MM.1S (cell line): ENCODE results near the gene PEAK1.
"Not testable (repeated sequence)": the region's sequence is repeated elsewhere in the genome, so short reads cannot be mapped to it uniquely, and the experiment has no call there.

Experiments used
- DNase-seq: peaks from one replicate; pipeline ENCODE4 v3.0.0-alpha.2; 2015
- H2AFZ ChIP-seq: fragments of 300-600 bp; sonication (generic); 2 replicates; pipeline ENCODE4 v1.6.0; 2016; ENCODE audit warnings: antibody characterized with exemption, low read length
- H3F3A ChIP-seq: fragments of 300-600 bp; sonication (generic); 2 replicates; pipeline ENCODE4 v1.6.1; 2016; ENCODE audit warnings: mild to moderate bottlenecking, antibody characterized with exemption, low read length, moderate library complexity, mixed read lengths; ENCODE audit not compliant: insufficient read depth
- H3K27ac ChIP-seq: fragments of 300-600 bp; sonication (generic); 2 replicates; pipeline ENCODE4 v1.5.1; 2016; ENCODE audit warnings: mild to moderate bottlenecking, low read length
- H3K27me3 ChIP-seq: fragments of 300-600 bp; sonication (generic); replicated peaks from 2 replicates; pipeline ENCODE4 v1.6.0; 2016; ENCODE audit warnings: low read length; ENCODE audit not compliant: insufficient read depth
- H3K36me3 ChIP-seq: fragments of 300-600 bp; sonication (generic); replicated peaks from 2 replicates; pipeline ENCODE4 v1.6.1; 2016; ENCODE audit warnings: mild to moderate bottlenecking, low read length, mixed read lengths; ENCODE audit not compliant: insufficient read depth
- H3K4me1 ChIP-seq: fragments of 300-600 bp; sonication (generic); 2 replicates; pipeline ENCODE4 v1.6.1; 2016; ENCODE audit warnings: low read length, mixed read lengths
- H3K4me2 ChIP-seq: fragments of 300-600 bp; sonication (generic); 2 replicates; pipeline ENCODE4 v1.6.0; 2016; ENCODE audit warnings: low read depth, low read length
- H3K4me3 ChIP-seq: fragments of 300-600 bp; sonication (generic); 2 replicates; pipeline ENCODE4 v1.5.1; 2016; ENCODE audit warnings: low read length, mixed read lengths
- H3K79me2 ChIP-seq: fragments of 300-600 bp; sonication (generic); 2 replicates; pipeline ENCODE4 v1.6.1; 2016; ENCODE audit warnings: mixed run types, low read length, mixed read lengths
- H3K9ac ChIP-seq: fragments of 300-600 bp; sonication (generic); 2 replicates; pipeline ENCODE4 v1.6.1; 2016; ENCODE audit warnings: low read length, mixed read lengths
- H3K9me2 ChIP-seq: fragments of 300-600 bp; sonication (generic); replicated peaks from 2 replicates; pipeline ENCODE4 v1.6.1; 2016; ENCODE audit warnings: mild to moderate bottlenecking, low read length, mixed read lengths; ENCODE audit not compliant: insufficient read depth
- H3K9me3 ChIP-seq: fragments of 300-600 bp; sonication (generic); replicated peaks from 2 replicates; pipeline ENCODE4 v1.6.1; 2016; ENCODE audit warnings: mild to moderate bottlenecking, low read length, mixed read lengths; ENCODE audit not compliant: insufficient read depth
- H4K20me1 ChIP-seq: fragments of 300-600 bp; sonication (generic); 2 replicates; pipeline ENCODE4 v1.6.1; 2016; ENCODE audit warnings: mild to moderate bottlenecking, low read length, moderate library complexity, mixed read lengths; ENCODE audit not compliant: insufficient read depth
- EZH2 ChIP-seq: fragments of 300-600 bp; sonication (generic); optimal IDR thresholded peaks from 2 replicates; pipeline ENCODE3; 2017; ENCODE audit warnings: low read depth, mild to moderate bottlenecking, antibody characterized with exemption, low read length, mixed read lengths
- EZH2phosphoT487 ChIP-seq: fragments of 300-600 bp; sonication (generic); IDR thresholded peaks from 2 replicates; pipeline ENCODE4 v1.6.1; 2018; ENCODE audit warnings: antibody characterized with exemption, low read length
- TF ChIP-seq, protein P1 (sequence below): fragments of 300-600 bp; sonication (generic); IDR thresholded peaks from 2 replicates; pipeline ENCODE4 v1.5.1; 2016; ENCODE audit warnings: antibody characterized with exemption, low read length, mixed read lengths

The PEAK1 gene

DNA sequence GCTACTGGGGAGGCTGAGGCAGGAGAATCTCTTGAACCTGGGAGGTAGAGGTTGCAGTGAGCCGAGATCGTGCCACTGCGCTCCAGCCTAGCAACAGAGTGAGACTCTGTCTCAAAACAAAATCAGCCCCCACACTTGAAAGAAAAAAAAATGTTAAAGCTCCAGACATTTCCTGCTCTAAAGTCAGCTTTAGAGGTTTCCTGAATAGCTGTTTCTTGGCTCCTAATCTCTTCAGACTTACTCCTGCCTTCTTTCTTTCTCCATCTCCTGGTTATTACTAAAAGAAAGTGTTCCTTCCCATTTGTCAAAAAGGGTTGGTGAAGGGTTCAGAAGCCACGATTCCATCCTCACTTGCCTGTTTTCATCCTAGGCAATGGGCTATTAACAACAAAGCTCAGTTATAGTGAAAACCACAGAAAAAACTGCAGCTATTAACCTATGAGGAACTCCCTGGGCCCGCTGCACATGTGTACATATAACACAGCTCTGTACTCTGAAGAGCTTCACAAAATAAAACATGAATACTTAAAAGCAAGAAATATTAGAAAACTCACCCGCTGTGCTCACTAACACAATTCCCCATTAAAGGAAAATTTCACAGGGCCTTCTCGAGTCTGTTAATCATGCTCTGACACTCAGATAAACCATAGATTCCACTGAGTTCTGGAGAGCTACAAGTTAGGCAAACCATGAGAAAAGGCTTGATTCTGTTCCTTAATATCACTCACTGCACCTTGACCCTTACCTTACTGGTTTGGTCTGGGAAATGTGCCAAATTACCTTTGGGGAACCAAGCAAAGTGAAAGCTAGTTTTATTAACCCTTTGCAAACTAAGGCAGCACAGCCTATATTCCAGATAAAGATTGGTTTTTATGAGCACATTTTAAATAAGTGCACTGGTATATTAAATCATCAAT, 259.1 kb downstream of the PEAK1 start:
- no peaks in the 10 kb centered on the region for H3K9me3 ChIP-seq
- no peaks in the 10 kb centered on the region for H3K36me3 ChIP-seq
- no peak overlapping the region for H2AFZ ChIP-seq
- no peaks in the 10 kb centered on the region for H3F3A ChIP-seq
- no peaks in the 10 kb centered on the region for H4K20me1 ChIP-seq
- H3K79me2 ChIP-seq, result no peaks in the 10 kb centered on the region
- no peak for DNase-seq
- no peak overlapping the region for H3K27ac ChIP-seq
- no peaks in the 10 kb centered on the region for H3K4me1 ChIP-seq
- no peaks in the 10 kb centered on the region for H3K9me2 ChIP-seq
- H3K4me2 ChIP-seq, result no peak overlapping the region
- TF ChIP-seq EZH2phosphoT487 (no peak), EZH2 (no peak)
- TF ChIP-seq, protein P1, sequence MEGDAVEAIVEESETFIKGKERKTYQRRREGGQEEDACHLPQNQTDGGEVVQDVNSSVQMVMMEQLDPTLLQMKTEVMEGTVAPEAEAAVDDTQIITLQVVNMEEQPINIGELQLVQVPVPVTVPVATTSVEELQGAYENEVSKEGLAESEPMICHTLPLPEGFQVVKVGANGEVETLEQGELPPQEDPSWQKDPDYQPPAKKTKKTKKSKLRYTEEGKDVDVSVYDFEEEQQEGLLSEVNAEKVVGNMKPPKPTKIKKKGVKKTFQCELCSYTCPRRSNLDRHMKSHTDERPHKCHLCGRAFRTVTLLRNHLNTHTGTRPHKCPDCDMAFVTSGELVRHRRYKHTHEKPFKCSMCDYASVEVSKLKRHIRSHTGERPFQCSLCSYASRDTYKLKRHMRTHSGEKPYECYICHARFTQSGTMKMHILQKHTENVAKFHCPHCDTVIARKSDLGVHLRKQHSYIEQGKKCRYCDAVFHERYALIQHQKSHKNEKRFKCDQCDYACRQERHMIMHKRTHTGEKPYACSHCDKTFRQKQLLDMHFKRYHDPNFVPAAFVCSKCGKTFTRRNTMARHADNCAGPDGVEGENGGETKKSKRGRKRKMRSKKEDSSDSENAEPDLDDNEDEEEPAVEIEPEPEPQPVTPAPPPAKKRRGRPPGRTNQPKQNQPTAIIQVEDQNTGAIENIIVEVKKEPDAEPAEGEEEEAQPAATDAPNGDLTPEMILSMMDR, result no peak
- H3K27me3 ChIP-seq, result no peaks in the 10 kb centered on the region
- H3K4me3 ChIP-seq, result no peak overlapping the region
- H3K9ac ChIP-seq, result no peak overlapping the region

DNA sequence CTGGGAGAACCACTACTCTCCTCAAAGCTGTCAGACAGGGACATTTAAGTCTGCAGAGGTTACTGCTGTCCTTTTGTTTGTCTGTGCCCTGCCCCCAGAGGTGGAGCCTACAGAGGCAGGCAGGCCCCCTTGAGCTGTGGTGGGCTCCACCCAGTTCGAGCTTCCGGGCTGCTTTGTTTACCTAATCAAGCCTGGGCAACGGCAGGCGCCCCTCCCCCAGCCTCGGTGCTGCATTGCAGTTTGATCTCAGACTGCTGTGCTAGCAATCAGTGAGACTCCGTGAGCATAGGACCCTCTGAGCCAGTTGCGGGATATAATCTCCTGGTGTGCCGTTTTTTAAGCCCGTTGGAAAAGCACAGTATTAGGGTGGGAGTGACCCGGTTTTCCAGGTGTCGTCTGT, 263.9 kb downstream of the PEAK1 start:
- not testable (repeated sequence) for H3K4me2 ChIP-seq, H3K79me2 ChIP-seq, H4K20me1 ChIP-seq, H3K9me2 ChIP-seq, H3K9ac ChIP-seq, H3K9me3 ChIP-seq, H3K4me3 ChIP-seq, DNase-seq, H3K27ac ChIP-seq, H3F3A ChIP-seq, H3K4me1 ChIP-seq, H2AFZ ChIP-seq, H3K36me3 ChIP-seq, H3K27me3 ChIP-seq

DNA sequence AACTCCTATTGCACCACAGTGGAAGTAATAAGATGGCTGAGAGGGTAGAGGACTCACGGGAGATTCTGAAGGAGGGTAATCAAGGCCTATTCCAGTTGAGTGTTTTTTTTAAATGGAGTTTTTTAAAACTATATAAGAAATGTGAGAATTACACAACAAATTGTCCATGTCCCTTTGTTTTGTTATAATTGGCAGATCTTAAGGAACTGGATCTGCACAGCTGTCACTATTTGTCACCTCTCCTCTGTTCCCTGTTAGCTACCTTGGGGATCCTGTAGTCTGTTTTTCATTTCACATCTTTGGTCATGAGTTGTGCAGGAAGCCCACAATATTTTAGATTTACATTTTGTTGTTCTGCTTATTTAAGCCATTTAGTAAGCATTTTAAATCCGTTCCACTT, 271.7 kb downstream of the PEAK1 start:
- no peak overlapping the region for H3K4me3 ChIP-seq
- no peaks in the 10 kb centered on the region for H3F3A ChIP-seq

More for the DNA sequence above, 271.7 kb downstream of the PEAK1 start:
- Histone ChIP-seq H3K9me2 (no peaks in the 10 kb centered on the region), H3K79me2 (no peaks in the 10 kb centered on the region), H2AFZ (no peak overlapping the region), H3K4me2 (no peak overlapping the region), H3K27ac (no peak overlapping the region), H3K27me3 (no peaks in the 10 kb centered on the region), H3K4me1 (no peaks in the 10 kb centered on the region), H4K20me1 (no peaks in the 10 kb centered on the region), H3K36me3 (no peaks in the 10 kb centered on the region), H3K9ac (no peak overlapping the region), H3K9me3 (no peaks in the 10 kb centered on the region)
- no peak for DNase-seq
- TF ChIP-seq, protein P1, result no peak
- TF ChIP-seq EZH2, result no peak
- no peak for TF ChIP-seq EZH2phosphoT487
